Measurements from ENCODE around the gene SZT2.

The SZT2 gene

GRCh38 chr1:43437031-43437973, 47.6 kb downstream of the SZT2 start:
- no peaks in the 10 kb centered on the region; the same call in 1 of the 2 replicates for H4K20me1 ChIP-seq (ENCODE audit: insufficient read depth, low read length)
- H3K4me2 ChIP-seq (ENCODE audit: insufficient read depth, low read length): no peak overlapping the region
- no peak for ATAC-seq (ENCODE audit: insufficient read depth, low read depth)
- H3K4me1 ChIP-seq (ENCODE audit: insufficient read depth, low read length): no peaks in the 10 kb centered on the region
- H3K9ac ChIP-seq (ENCODE audit: low read depth, low read length): no peak overlapping the region
- H3K4me3 ChIP-seq (ENCODE audit: low read depth in 1 of 2, low read length in 2 of 2): no peak overlapping the region
- no peaks in the 10 kb centered on the region for H3K79me2 ChIP-seq (ENCODE audit: insufficient read depth, low read length)
- no peak for DNase-seq
- no peak overlapping the region for H3K27ac ChIP-seq (ENCODE audit: low read length)
- H2AFZ ChIP-seq (ENCODE audit: low read depth, low read length): no peak overlapping the region
- H3K9me3 ChIP-seq (ENCODE audit: insufficient read depth, low read length, severe bottlenecking): no peaks in the 10 kb centered on the region
- no peak for TF ChIP-seq CTCF (IDR thresholded peaks at IDR 0.05; ENCODE audit: borderline replicate concordance, extremely low read depth, low read length, poor library complexity, severe bottlenecking)
- TF ChIP-seq EZH2 (IDR thresholded peaks at IDR 0.05; ENCODE audit: borderline replicate concordance, low read depth, low read length, severe bottlenecking): no peak
- peaks cover 89% of the 10 kb centered on the region for H3K36me3 ChIP-seq (ENCODE audit: insufficient read depth, low read length)
- no peaks in the 10 kb centered on the region for H3K27me3 ChIP-seq (ENCODE audit: insufficient read depth, low read length, poor library complexity)

DNA sequence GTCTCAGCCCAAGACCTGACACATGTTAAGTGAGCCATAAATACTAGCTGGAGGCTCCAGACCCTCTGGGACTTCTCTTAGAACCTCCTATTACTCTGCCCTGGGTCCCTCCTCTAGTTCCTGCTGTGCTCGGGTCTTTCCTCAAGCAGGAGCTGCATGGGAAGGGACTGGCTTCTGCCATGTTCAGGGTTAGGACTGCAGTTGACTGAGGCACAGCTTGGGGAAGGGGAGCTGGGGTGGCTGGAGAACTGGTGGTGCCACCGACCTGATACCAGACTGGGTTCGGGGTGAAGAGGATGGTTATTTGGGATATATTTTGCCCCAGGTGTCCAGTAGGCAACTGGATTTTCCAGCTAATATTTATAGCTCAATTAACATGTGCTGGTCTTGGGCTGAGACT, 48.3 kb downstream of the SZT2 start:
- Histone ChIP-seq H3K9me3 (ENCODE audit: insufficient read depth, low read length, severe bottlenecking) (no peaks in the 10 kb centered on the region), H2AFZ (ENCODE audit: low read depth, low read length) (no peak overlapping the region), H3K4me2 (ENCODE audit: insufficient read depth, low read length) (no peak overlapping the region), H3K36me3 (ENCODE audit: insufficient read depth, low read length) (peaks cover 89% of the 10 kb centered on the region), H3K27me3 (ENCODE audit: insufficient read depth, low read length, poor library complexity) (no peaks in the 10 kb centered on the region), H3K4me1 (ENCODE audit: insufficient read depth, low read length) (no peaks in the 10 kb centered on the region), H3K79me2 (ENCODE audit: insufficient read depth, low read length) (no peaks in the 10 kb centered on the region), H3K27ac (ENCODE audit: low read length) (no peak overlapping the region), H4K20me1 (ENCODE audit: insufficient read depth, low read length) (no peaks in the 10 kb centered on the region; the same call in 1 of the 2 replicates), H3K9ac (ENCODE audit: low read depth, low read length) (no peak overlapping the region), H3K4me3 (ENCODE audit: low read depth in 1 of 2, low read length in 2 of 2) (no peak overlapping the region)
- no peak for DNase-seq
- no peak for TF ChIP-seq CTCF (IDR thresholded peaks at IDR 0.05; ENCODE audit: borderline replicate concordance, extremely low read depth, low read length, poor library complexity, severe bottlenecking)
- no peak for TF ChIP-seq EZH2 (IDR thresholded peaks at IDR 0.05; ENCODE audit: borderline replicate concordance, low read depth, low read length, severe bottlenecking)
- no peak for ATAC-seq (ENCODE audit: insufficient read depth, low read depth)

DNA sequence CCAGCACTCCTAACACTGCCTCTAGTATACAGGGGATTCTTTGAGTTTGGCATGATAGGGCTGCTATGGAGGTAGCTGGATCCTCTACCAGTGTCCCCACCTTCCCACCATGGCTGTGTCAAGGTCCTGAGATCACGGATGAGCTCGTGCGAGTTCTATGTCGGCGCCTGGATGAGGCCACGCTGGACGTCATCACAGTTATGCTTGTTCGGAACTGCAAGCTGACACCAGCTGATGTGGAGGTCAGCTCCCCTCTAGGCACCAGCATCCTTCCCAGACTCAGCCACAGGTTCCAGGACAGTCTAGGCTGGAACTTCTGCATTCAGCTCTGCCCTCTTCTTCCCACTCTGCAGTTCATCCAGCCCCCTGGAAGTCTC, 48.9 kb downstream of the SZT2 start:
- TF ChIP-seq EZH2 (IDR thresholded peaks at IDR 0.05; ENCODE audit: borderline replicate concordance, low read depth, low read length, severe bottlenecking): no peak
- TF ChIP-seq CTCF (IDR thresholded peaks at IDR 0.05; ENCODE audit: borderline replicate concordance, extremely low read depth, low read length, poor library complexity, severe bottlenecking): no peak
- H3K36me3 ChIP-seq (ENCODE audit: insufficient read depth, low read length): peaks cover 89% of the 10 kb centered on the region
- ATAC-seq (ENCODE audit: insufficient read depth, low read depth) (no peak), DNase-seq (no peak)
- no peak overlapping the region for H3K27ac ChIP-seq (ENCODE audit: low read length)
- H3K4me1 ChIP-seq (ENCODE audit: insufficient read depth, low read length): no peaks in the 10 kb centered on the region
- no peak overlapping the region for H3K9ac ChIP-seq (ENCODE audit: low read depth, low read length)
- no peaks in the 10 kb centered on the region for H3K27me3 ChIP-seq (ENCODE audit: insufficient read depth, low read length, poor library complexity)
- no peaks in the 10 kb centered on the region for H3K9me3 ChIP-seq (ENCODE audit: insufficient read depth, low read length, severe bottlenecking)
- H3K4me2 ChIP-seq (ENCODE audit: insufficient read depth, low read length): no peak overlapping the region
- no peak overlapping the region for H2AFZ ChIP-seq (ENCODE audit: low read depth, low read length)
- H4K20me1 ChIP-seq (ENCODE audit: insufficient read depth, low read length): no peaks in the 10 kb centered on the region; the same call in 1 of the 2 replicates
- no peaks in the 10 kb centered on the region for H3K79me2 ChIP-seq (ENCODE audit: insufficient read depth, low read length)
- H3K4me3 ChIP-seq (ENCODE audit: low read depth in 1 of 2, low read length in 2 of 2): no peak overlapping the region
